Skeletal muscle tissue (tissue), 4 donors: Measurements from ENCODE around the gene ATF3. TPM values are rescaled to one million over a fixed set of nuclear protein-coding genes. Genes with fewer than 3 reads are reported as not detected.
"Not testable (repeated sequence)": the region's sequence is repeated elsewhere in the genome, so short reads cannot be mapped to it uniquely, and the experiment has no call there.

Experiments
- H3K27ac ChIP-seq: one replicate; pipeline ENCODE4 v1.7.0; 2013; ENCODE audit warnings: mild to moderate bottlenecking, low read depth, low read length, inconsistent platforms
- H3K27me3 ChIP-seq, 3 donors: one replicate each; pipeline ENCODE4 v1.7.0; 2013; ENCODE audit warnings: low read length in 3 of 3; ENCODE audit not compliant: control insufficient read depth in 3 of 3, insufficient read depth in 3 of 3
- H3K36me3 ChIP-seq, 3 donors: one replicate each; pipeline ENCODE4 v1.7.0; 2013; ENCODE audit warnings: low read length in 3 of 3; ENCODE audit not compliant: control insufficient read depth in 3 of 3, insufficient read depth in 3 of 3
- H3K4me1 ChIP-seq, 3 donors: one replicate each; pipeline ENCODE4 v1.7.0; 2013; ENCODE audit warnings: low read length in 3 of 3, mild to moderate bottlenecking in 3 of 3; ENCODE audit not compliant: control insufficient read depth in 3 of 3, insufficient read depth in 3 of 3
- H3K4me3 ChIP-seq, 3 donors: one replicate each; pipeline ENCODE4 v1.7.0; 2013; ENCODE audit warnings: low read length in 3 of 3
- H3K9ac ChIP-seq, 3 donors: one replicate each; pipeline ENCODE4 v1.7.0; 2013; ENCODE audit warnings: low read length in 3 of 3, mild to moderate bottlenecking in 3 of 3, moderate library complexity in 2 of 3, low read depth in 1 of 3
- H3K9me3 ChIP-seq, 3 donors: one replicate each; pipeline ENCODE4 v1.7.0; 2013; ENCODE audit warnings: low read length in 3 of 3; ENCODE audit not compliant: control insufficient read depth in 3 of 3
- total RNA-seq: library from RNA; depleted of rRNA; stranded (reverse); fragments of >200 nt; gene quantifications from one replicate; pipeline ENCODE4 v1.2.3, GENCODE V29; 2014
- donor health status: Osteomylitis.

The ATF3 gene
- total RNA-seq, 1 donor from 2014 or later, result 4.7 TPM

GRCh38 chr1:212637902-212638301 is 29.3 kb downstream of the ATF3 start:
- H3K27ac ChIP-seq, result peak overlapping the region; percentile 83
- peak overlapping the region in 2 of 3 donors; percentile 12 to 56 for H3K4me3 ChIP-seq
- H3K9me3 ChIP-seq, result peaks cover 0 to 3% (median 0%) of the 10 kb centered on the region in 3 donors
- peak overlapping the region in 2 of 3 donors; percentile 58 to 72 for H3K9ac ChIP-seq
- no peaks in the 10 kb centered on the region for H3K27me3 ChIP-seq
- no peaks in the 10 kb centered on the region for H3K36me3 ChIP-seq
- peaks cover 17 to 36% (median 25%) of the 10 kb centered on the region in 3 donors for H3K4me1 ChIP-seq

GRCh38 chr1:212638492-212639151 is 30.1 kb downstream of the ATF3 start:
- H3K27ac ChIP-seq, result peak overlapping the region; percentile 83
- peaks cover 0 to 3% (median 0%) of the 10 kb centered on the region in 3 donors for H3K9me3 ChIP-seq
- H3K4me1 ChIP-seq, result peaks cover 17 to 36% (median 25%) of the 10 kb centered on the region in 3 donors
- no peaks in the 10 kb centered on the region for H3K36me3 ChIP-seq
- H3K4me3 ChIP-seq, result peak overlapping the region in 1 of 3 donors; percentile 56
- no peaks in the 10 kb centered on the region for H3K27me3 ChIP-seq
- H3K9ac ChIP-seq, result peak overlapping the region in 2 of 3 donors; percentile 58 to 72

GRCh38 chr1:212639524-212639923 is 31.0 kb downstream of the ATF3 start:
- Histone ChIP-seq H3K27ac (peak overlapping the region; percentile 69), H3K4me1 (peaks cover 20 to 38% (median 25%) of the 10 kb centered on the region in 3 donors)
- not testable (repeated sequence) for H3K9me3 ChIP-seq, H3K9ac ChIP-seq, H3K4me3 ChIP-seq, H3K36me3 ChIP-seq, H3K27me3 ChIP-seq

- H3K9me3 ChIP-seq, result peaks cover 0 to 3% (median 0%) of the 10 kb centered on the region in 3 donors
- no peak overlapping the region for H3K9ac ChIP-seq
- no peak overlapping the region for H3K27ac ChIP-seq
- no peaks in the 10 kb centered on the region for H3K36me3 ChIP-seq
- H3K27me3 ChIP-seq, result no peaks in the 10 kb centered on the region
- H3K4me3 ChIP-seq, result no peak overlapping the region
- H3K4me1 ChIP-seq, result peaks cover 20 to 37% (median 23%) of the 10 kb centered on the region in 3 donors
Measured at GRCh38 chr1:212640223-212640878, 31.8 kb downstream of the ATF3 start.

GRCh38 chr1:212641956-212642355 is 33.4 kb downstream of the ATF3 start:
- H3K36me3 ChIP-seq, result no peaks in the 10 kb centered on the region
- H3K9ac ChIP-seq, result no peak overlapping the region
- peaks cover 0 to 3% (median 0%) of the 10 kb centered on the region in 3 donors for H3K9me3 ChIP-seq
- no peaks in the 10 kb centered on the region for H3K27me3 ChIP-seq
- H3K4me3 ChIP-seq, result no peak overlapping the region
- H3K27ac ChIP-seq, result no peak overlapping the region
- peaks cover 8 to 21% (median 10%) of the 10 kb centered on the region in 3 donors for H3K4me1 ChIP-seq

- no peak overlapping the region for H3K9ac ChIP-seq
- peaks cover 0 to 3% (median 0%) of the 10 kb centered on the region in 3 donors for H3K9me3 ChIP-seq
- no peaks in the 10 kb centered on the region for H3K27me3 ChIP-seq
- no peak overlapping the region for H3K4me3 ChIP-seq
- no peak overlapping the region for H3K27ac ChIP-seq
- no peaks in the 10 kb centered on the region for H3K36me3 ChIP-seq
- H3K4me1 ChIP-seq, result peaks cover 4 to 8% (median 5%) of the 10 kb centered on the region in 3 donors
Measured at GRCh38 chr1:212643877-212644276, 35.3 kb downstream of the ATF3 start.

GRCh38 chr1:212644866-212645545 is 36.4 kb downstream of the ATF3 start:
- Histone ChIP-seq H3K9me3 (peaks cover 0 to 3% (median 0%) of the 10 kb centered on the region in 3 donors), H3K4me1 (peaks cover 0 to 5% (median 3%) of the 10 kb centered on the region in 3 donors), H3K4me3 (no peak overlapping the region), H3K9ac (no peak overlapping the region), H3K27ac (no peak overlapping the region), H3K27me3 (no peaks in the 10 kb centered on the region), H3K36me3 (no peaks in the 10 kb centered on the region)

- H3K9me3 ChIP-seq, result no peaks in the 10 kb centered on the region
- H3K4me1 ChIP-seq, result peaks cover 0 to 5% (median 3%) of the 10 kb centered on the region in 3 donors
- no peaks in the 10 kb centered on the region for H3K27me3 ChIP-seq
- H3K9ac ChIP-seq, result no peak overlapping the region
- H3K4me3 ChIP-seq, result no peak overlapping the region
- no peak overlapping the region for H3K27ac ChIP-seq
- no peaks in the 10 kb centered on the region for H3K36me3 ChIP-seq
Measured at GRCh38 chr1:212645546-212646543, 37.3 kb downstream of the ATF3 start.

- Histone ChIP-seq H3K4me1 (peaks cover 0 to 5% (median 3%) of the 10 kb centered on the region in 3 donors), H3K9me3 (no peaks in the 10 kb centered on the region), H3K27ac (no peak overlapping the region), H3K36me3 (no peaks in the 10 kb centered on the region), H3K4me3 (no peak overlapping the region), H3K27me3 (no peaks in the 10 kb centered on the region), H3K9ac (no peak overlapping the region)
Measured at GRCh38 chr1:212646588-212646987, 38.0 kb downstream of the ATF3 start.
